HG02798 (cell line): ENCODE data around the gene UQCRHL.

ENCODE experiments used
- ATAC-seq: cut with Tn5 transposase; IDR thresholded peaks from one replicate; pipeline ENCODE4 v1.9.1; 2021; ENCODE audit warnings: mild to moderate bottlenecking; ENCODE audit not compliant: unreplicated experiment, poor library complexity

The UQCRHL gene

DNA sequence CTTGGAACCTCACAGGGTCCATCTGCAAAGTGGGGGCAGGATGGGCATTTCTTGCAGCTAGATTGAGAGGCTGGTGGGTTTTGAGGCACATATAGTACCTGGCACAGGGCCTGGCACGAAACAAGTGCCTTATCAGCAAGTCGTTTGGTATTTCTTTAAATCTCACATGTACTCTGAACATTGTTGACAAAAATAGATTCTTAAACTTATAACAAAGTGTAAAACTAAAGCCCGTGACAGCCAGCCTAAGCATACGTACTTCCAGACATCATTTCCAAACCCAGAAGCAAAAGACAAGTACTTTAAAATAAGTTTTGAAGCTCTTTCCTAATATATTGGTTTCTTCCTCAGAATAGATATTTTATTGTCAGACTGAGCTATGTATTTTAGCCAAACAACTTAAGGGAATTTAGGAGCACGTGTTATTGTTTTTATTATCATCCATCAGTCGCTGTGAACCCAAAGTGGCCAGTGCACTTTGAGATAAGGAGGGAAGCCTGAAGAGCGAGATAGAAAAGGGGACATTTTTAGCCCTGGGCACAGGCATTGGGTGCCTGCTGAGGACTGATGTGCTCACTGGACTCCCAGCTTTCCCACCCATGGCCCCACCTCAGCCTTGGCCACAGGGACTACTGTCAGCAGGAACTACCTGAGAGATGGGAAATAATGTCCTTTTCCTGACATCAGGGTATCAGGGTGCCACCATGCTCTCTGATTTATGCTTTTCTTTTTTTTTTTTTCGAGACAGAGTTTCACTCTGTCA lies 45.9 kb downstream of the UQCRHL start:
- ATAC-seq = no peak

DNA sequence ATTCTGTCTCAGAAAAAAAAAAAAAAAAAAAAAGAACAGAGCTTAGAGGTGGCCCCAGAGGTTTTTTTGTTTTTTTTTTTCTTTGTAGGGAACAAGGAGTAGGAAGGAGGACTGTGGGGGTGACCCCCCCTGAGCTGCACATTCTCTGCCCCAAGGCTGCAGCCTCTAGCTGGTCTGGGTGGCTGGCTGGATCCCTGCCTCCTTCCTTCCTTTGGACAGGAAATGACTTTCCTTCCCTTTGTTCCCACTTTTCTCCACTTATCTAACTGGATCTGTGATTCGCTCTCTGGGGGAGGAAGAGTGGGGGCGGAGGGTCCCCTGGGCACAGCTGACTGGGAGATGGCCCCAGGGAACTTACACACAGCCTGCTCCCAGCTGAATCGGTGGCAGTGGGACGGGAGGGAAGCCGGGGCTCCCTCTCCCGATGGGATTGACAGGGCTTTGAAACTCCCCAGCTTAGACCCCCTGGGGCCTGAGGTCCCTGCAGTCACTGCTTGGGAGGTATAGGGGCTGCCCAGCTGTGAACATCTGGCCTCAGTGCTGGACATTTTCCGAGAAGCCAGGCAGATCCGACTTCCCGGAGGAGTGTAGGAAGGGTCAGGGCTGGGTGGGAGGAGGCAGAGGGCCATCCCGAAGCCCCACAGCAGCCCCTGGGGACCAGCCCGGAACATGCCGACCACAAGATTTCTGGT lies 46.8 kb downstream of the UQCRHL start:
- no peak for ATAC-seq

- no peak for ATAC-seq
Observed at GRCh38 chr1:15758953-15759661, 48.3 kb downstream of the UQCRHL start.

- no peak for ATAC-seq
Observed at GRCh38 chr1:15758343-15758931, 49.0 kb downstream of the UQCRHL start, which contains the start of gene FBLIM1. Gene FBLIM1, plus strand, starts transcription at chr1:15758795. Its CDS starts 6,189 bp downstream, at chr1:15764984.

DNA sequence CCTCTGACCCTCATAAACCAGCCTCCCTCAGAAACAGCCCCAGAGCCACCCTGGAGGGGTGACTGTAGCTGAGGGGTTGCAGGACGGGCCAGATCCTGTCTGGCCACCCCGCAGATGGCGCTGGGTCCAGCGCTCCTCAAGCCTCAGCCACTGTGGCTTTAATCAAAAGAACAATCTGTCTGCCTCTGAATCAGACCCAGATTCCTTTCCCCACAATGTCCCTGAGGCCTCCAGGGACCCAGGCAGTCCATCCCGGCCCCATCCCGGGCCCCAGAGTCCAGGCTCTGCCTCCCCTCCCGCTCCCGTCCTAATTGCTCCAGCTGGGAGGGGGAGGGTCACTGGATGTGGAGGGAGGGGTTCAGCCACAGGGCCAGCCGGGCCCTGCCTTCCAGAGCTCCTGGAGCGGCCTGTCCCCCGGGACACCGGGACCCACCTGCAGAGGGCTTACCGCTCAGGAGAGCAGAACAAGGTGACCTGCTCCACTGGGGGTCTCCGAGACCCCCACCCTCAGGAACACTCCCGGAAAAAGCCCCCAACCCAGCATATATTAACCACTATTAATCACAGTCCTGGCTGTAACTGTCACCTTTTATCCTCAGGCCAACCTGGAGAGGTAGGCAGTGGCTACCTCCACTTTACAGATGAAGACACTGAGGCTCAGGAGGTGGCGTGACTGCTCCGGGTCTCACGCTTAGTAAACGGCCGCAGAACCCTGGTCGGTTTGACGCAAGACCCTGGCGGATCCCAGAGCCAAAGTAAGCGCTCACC lies 49.7 kb downstream of the UQCRHL start:
- no peak for ATAC-seq
